Thymus (tissue), 11 donors: ENCODE results near the gene POLRMT. TPM values are rescaled to one million over a fixed set of nuclear protein-coding genes. Genes with fewer than 3 reads are reported as not detected.
"Not testable (repeated sequence)": the region's sequence is repeated elsewhere in the genome, so short reads cannot be mapped to it uniquely, and the experiment has no call there.

Source experiments
- DNase-seq, 9 donors: peaks; one replicate each; pipeline ENCODE4 v3.0.0-alpha.2; 2013; ENCODE audit warnings: low spot score in 9 of 9, low read depth in 6 of 9, missing footprints in 1 of 9
- H3K27ac ChIP-seq, 2 donors: one replicate each; pipeline ENCODE4 v1.5.1; 2013; ENCODE audit warnings: control low read depth in 1 of 2, low read depth in 1 of 2, low read length in 1 of 2, mild to moderate bottlenecking in 1 of 2, moderate library complexity in 1 of 2
- H3K27me3 ChIP-seq, 2 donors: one replicate each; pipeline ENCODE4 v1.5.1; 2013; ENCODE audit warnings: low read length in 1 of 2; ENCODE audit not compliant: control insufficient read depth in 2 of 2, insufficient read depth in 1 of 2
- H3K36me3 ChIP-seq, 2 donors: one replicate each; pipeline ENCODE4 v1.5.1; 2013; ENCODE audit warnings: low read length in 1 of 2, mild to moderate bottlenecking in 1 of 2, moderate library complexity in 1 of 2; ENCODE audit not compliant: control insufficient read depth in 2 of 2, insufficient read depth in 2 of 2
- H3K4me1 ChIP-seq, 2 donors: one replicate each; pipeline ENCODE4 v1.5.1; 2013; ENCODE audit warnings: low read length in 2 of 2; ENCODE audit not compliant: control insufficient read depth in 2 of 2, insufficient read depth in 2 of 2
- H3K4me3 ChIP-seq, 2 donors: one replicate each; pipeline ENCODE4 v1.5.1; 2013; ENCODE audit warnings: low read length in 2 of 2, control low read depth in 1 of 2, mild to moderate bottlenecking in 1 of 2
- H3K9me3 ChIP-seq, 2 donors: one replicate each; pipeline ENCODE4 v1.5.1; 2013; ENCODE audit warnings: low read length in 1 of 2, mild to moderate bottlenecking in 1 of 2; ENCODE audit not compliant: control insufficient read depth in 2 of 2, insufficient read depth in 1 of 2
- WGBS: extraction: QIAGEN DNeasy Blood & Tissue Kit; methylation state at CpG from one replicate; pipeline ENCODE4 v1.1.7; 2013; 5-methylcytosine and 5-hydroxymethylcytosine counted together
- polyA plus RNA-seq: library from polyadenylated mRNA; stranded (reverse); fragments of 200-250 nt; gene quantifications from one replicate; pipeline ENCODE4 v1.2.3, GENCODE V29; 2013
- total RNA-seq: library from RNA; stranded (reverse); fragments of 120-200 nt; gene quantifications from one replicate; pipeline ENCODE4 v1.2.4, GENCODE V29; 2013
- donor health status: healthy.

Gene POLRMT
- total and polyA plus RNA-seq, 2 donors = 37.0 to 130 TPM

DNA sequence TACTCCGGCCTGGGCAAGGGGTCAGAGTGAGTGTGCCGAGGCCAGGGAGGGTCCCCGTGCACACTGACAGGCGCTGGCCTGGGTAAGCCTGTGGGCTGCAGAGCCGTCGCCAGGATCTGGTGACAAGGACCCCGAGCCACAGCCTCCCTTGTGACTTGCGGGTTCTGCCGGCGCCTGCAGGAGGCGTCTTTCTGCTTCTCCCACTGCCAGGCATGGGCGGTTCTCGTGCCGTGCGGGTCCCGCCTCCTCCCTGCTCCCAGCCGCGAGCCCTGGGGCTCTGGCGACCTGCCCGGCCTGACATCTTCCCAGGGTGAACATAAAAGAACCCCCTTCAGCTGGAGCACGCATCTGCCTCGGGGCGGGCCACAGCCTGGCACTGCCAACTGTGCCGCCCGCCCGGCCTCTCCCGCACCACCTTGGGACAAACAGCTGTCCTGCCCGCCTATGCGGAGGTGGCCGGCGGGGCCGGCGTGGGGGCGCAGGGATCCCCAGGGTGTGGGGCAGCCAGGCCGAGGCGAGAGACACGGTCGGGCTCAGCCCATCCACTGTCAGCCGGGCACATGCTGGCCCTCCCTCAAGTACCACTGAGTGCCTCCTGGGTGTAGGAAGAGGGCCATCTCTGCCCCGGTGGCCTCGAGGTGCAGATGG, 45.1 kb downstream of the POLRMT start:
- WGBS = 12% methylated on average over 41 of the region's 41 CpGs
- DNase-seq = peak in 1 of 9 donors; percentile 46
- Histone ChIP-seq H3K36me3 (peaks cover 0 to 4% of the 10 kb centered on the region in 2 donors), H3K4me3 (no peak overlapping the region), H3K9me3 (peaks cover 0 to 4% of the 10 kb centered on the region in 2 donors), H3K27ac (no peak overlapping the region), H3K27me3 (peaks cover 55 to 77% of the 10 kb centered on the region in 2 donors), H3K4me1 (peaks cover 0 to 4% of the 10 kb centered on the region in 2 donors)

DNA sequence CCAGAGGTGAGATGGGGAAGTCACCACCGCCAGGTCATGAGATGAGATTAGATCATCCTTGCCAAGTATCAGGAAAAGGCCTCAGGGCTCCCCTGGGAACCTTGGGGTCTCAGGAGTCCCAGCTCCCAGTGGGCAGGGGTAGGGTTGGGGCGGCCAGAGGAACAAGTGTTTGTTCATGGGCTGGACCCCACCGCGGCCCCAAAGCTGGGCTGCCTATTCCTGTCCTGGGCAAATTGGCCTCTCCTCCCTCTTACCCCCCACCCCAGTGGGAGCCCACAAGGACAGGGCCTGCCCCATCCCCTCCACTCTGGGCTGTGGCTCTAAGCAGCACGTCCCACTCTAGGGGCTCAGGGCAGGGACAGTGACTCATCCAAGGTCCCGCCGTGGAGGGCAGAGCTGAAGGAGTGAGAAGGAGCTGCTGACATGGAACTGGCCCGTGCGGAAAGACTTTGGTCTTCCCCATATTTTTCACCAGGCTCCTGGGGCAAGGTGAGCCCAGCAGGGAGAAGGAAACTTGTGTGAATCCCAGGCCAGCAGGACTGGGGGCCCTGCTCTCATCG, 47.7 kb downstream of the POLRMT start:
- H3K4me3 ChIP-seq = no peak overlapping the region

GRCh38 chr19:585146-585545, 48.2 kb downstream of the POLRMT start:
- H3K4me1 ChIP-seq, H3K9me3 ChIP-seq, H3K27ac ChIP-seq, H3K4me3 ChIP-seq, DNase-seq: not testable (repeated sequence)
- peaks cover 25 to 31% of the 10 kb centered on the region in 2 donors for H3K36me3 ChIP-seq
- 90% methylated on average over 34 of the region's 34 CpGs for WGBS
- peaks cover 30 to 47% of the 10 kb centered on the region in 2 donors for H3K27me3 ChIP-seq

More for the DNA sequence above, 47.7 kb downstream of the POLRMT start:
- Histone ChIP-seq H3K27me3 (peaks cover 33 to 51% of the 10 kb centered on the region in 2 donors), H3K36me3 (peaks cover 20 to 27% of the 10 kb centered on the region in 2 donors), H3K9me3 (peaks cover 0 to 4% of the 10 kb centered on the region in 2 donors), H3K27ac (no peak overlapping the region), H3K4me1 (peaks cover 0 to 4% of the 10 kb centered on the region in 2 donors)
- no peak for DNase-seq
- WGBS = 88% methylated on average over 10 of the region's 10 CpGs

DNA sequence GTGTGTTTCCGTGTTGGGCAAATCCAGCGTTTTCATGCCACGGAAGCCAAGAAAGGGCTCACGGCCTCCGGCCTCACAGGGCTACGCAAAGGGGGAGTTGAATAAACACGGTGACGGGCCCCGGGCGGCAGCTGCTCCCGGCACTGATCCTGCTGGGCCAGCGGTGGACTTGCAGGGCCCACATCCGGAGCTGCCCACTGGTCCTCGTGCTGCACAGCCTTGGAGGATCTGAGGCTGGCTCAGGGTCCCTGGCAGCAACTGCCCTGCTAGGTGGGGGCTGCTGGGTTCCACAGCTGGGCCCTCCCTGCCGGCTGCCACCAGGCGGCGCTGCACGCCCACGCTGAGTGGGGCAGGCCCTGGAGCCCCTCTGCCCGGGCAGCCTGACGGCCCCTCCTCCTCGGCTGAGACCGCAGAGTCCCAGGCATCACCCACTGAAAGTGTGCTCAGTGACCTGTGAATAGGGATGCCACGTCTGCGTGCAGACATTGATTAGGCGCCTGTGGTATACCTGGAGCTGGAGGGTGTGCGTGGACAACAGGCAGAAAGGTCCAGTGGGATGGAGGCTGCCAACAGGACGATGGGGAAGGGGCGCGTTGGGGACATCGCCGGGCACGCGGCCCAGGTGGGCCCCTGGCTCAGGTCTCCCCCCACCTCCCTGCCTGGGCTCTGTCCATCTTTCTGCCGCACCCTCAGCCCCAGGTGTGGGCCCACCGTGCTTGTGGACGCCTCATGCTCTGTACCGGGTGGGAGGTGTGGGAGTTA, 48.9 kb downstream of the POLRMT start:
- no peak overlapping the region for H3K27ac ChIP-seq
- peaks cover 0 to 4% of the 10 kb centered on the region in 2 donors for H3K4me1 ChIP-seq
- DNase-seq = peak in 7 of 9 donors; percentile 29 to 72 (median 50)
- peaks cover 0 to 4% of the 10 kb centered on the region in 2 donors for H3K9me3 ChIP-seq
- 49% methylated on average over 38 of the region's 38 CpGs for WGBS
- no peak overlapping the region for H3K4me3 ChIP-seq
- peaks cover 28 to 45% of the 10 kb centered on the region in 2 donors for H3K27me3 ChIP-seq
- peaks cover 31 to 39% of the 10 kb centered on the region in 2 donors for H3K36me3 ChIP-seq

GRCh38 chr19:583968-584239, 49.4 kb downstream of the POLRMT start:
- H3K27me3 ChIP-seq = peaks cover 23 to 40% of the 10 kb centered on the region in 2 donors
- no peak overlapping the region for H3K4me3 ChIP-seq

GRCh38 chr19:583198-583967, 50.0 kb downstream of the POLRMT start:
- no peak overlapping the region for H3K27ac ChIP-seq
- H3K4me1 ChIP-seq = no peaks in the 10 kb centered on the region
- 96% methylated on average over 27 of the region's 27 CpGs for WGBS
- H3K4me3 ChIP-seq = no peak overlapping the region
- H3K36me3 ChIP-seq = peaks cover 39 to 45% of the 10 kb centered on the region in 2 donors
- peaks cover 18 to 35% of the 10 kb centered on the region in 2 donors for H3K27me3 ChIP-seq
- no peaks in the 10 kb centered on the region for H3K9me3 ChIP-seq
- DNase-seq = no peak

More at GRCh38 chr19:583968-584239, 49.4 kb downstream of the POLRMT start:
- DNase-seq = no peak
- H3K9me3 ChIP-seq = peaks cover 0 to 2% of the 10 kb centered on the region in 2 donors
- 96% methylated on average over 5 of the region's 5 CpGs for WGBS
- no peaks in the 10 kb centered on the region for H3K4me1 ChIP-seq
- no peak overlapping the region for H3K27ac ChIP-seq
- peaks cover 37 to 44% of the 10 kb centered on the region in 2 donors for H3K36me3 ChIP-seq

- Histone ChIP-seq H3K36me3 (peaks cover 45 to 49% of the 10 kb centered on the region in 2 donors), H3K27ac (no peak overlapping the region), H3K27me3 (peaks cover 10 to 28% of the 10 kb centered on the region in 2 donors), H3K4me1 (no peaks in the 10 kb centered on the region), H3K4me3 (no peak overlapping the region), H3K9me3 (no peaks in the 10 kb centered on the region)
- WGBS = 98% methylated on average over 31 of the region's 31 CpGs
- DNase-seq = no peak
Measured at GRCh38 chr19:582497-583197, 50.7 kb downstream of the POLRMT start.

DNA sequence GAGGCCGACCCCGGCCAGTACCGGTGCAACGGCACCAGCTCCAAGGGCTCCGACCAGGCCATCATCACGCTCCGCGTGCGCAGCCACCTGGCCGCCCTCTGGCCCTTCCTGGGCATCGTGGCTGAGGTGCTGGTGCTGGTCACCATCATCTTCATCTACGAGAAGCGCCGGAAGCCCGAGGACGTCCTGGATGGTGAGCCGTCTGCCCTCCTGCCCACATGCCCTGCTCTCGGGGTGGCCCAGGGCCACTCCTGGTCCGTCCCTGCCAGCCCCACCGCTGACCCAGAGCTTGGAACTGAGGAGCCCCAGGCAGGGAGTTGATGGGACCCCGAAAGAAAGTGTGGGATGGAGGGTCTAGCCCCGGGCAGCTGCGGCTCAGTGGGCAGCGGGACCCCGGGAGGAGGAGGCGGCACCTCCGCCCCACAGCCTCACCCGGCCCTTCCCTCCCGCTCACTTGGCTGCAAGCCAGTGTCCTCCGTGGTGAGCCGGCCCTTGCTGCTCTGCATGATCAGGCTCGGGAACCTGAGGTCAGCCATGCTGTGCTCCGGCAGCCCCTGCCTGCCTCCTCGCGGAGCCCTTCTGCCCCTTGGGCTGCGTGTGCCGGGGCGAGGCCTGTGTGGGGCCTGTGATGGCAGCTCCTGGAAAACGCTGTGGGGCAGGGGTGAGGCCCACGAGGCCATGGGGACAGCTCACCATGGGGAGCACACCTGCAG, 51.8 kb downstream of the POLRMT start:
- H3K4me3 ChIP-seq = no peak overlapping the region
- peaks cover 49 to 55% of the 10 kb centered on the region in 2 donors for H3K36me3 ChIP-seq
- WGBS = 97% methylated on average over 40 of the region's 40 CpGs

More for the DNA sequence above, 51.8 kb downstream of the POLRMT start:
- no peak for DNase-seq
- Histone ChIP-seq H3K27ac (no peak overlapping the region), H3K9me3 (no peaks in the 10 kb centered on the region), H3K27me3 (peaks cover 2 to 17% of the 10 kb centered on the region in 2 donors), H3K4me1 (no peaks in the 10 kb centered on the region)
